GM19193 (cell line): ENCODE measurements around the gene LRRC4C.

Experiments
- POLR2A ChIP-seq: IDR thresholded peaks from 4 replicates; pipeline ENCODE4 v1.6.1; 2011; ENCODE audit not compliant: insufficient read depth, insufficient read length; ENCODE audit errors: extremely low read depth

The LRRC4C gene

GRCh38 chr11:41320238-41320637, 139.2 kb downstream of the LRRC4C start:
- no peak for TF ChIP-seq POLR2A

- no peak for TF ChIP-seq POLR2A
Observed at GRCh38 chr11:41319434-41319833, 140.0 kb downstream of the LRRC4C start.

- TF ChIP-seq POLR2A = no peak
Observed at GRCh38 chr11:41316751-41317150, 142.7 kb downstream of the LRRC4C start.

- TF ChIP-seq POLR2A = no peak
Observed at GRCh38 chr11:41313226-41313625, 146.2 kb downstream of the LRRC4C start.

- TF ChIP-seq POLR2A = no peak
Observed at GRCh38 chr11:41309716-41310115, 149.7 kb downstream of the LRRC4C start.

- no peak for TF ChIP-seq POLR2A
Observed at GRCh38 chr11:41309111-41309522, 150.3 kb downstream of the LRRC4C start.

- no peak for TF ChIP-seq POLR2A
Observed at GRCh38 chr11:41308286-41308685, 151.2 kb downstream of the LRRC4C start.

- no peak for TF ChIP-seq POLR2A
Observed at GRCh38 chr11:41307296-41308080, 152.0 kb downstream of the LRRC4C start.

GRCh38 chr11:41306431-41306830, 153.0 kb downstream of the LRRC4C start:
- TF ChIP-seq POLR2A = no peak

- no peak for TF ChIP-seq POLR2A
Observed at GRCh38 chr11:41301023-41301422, 158.4 kb downstream of the LRRC4C start.

- TF ChIP-seq POLR2A = no peak
Observed at GRCh38 chr11:41289408-41289807, 170.0 kb downstream of the LRRC4C start.

GRCh38 chr11:41286751-41287150, 172.7 kb downstream of the LRRC4C start:
- no peak for TF ChIP-seq POLR2A

GRCh38 chr11:41284354-41284753, 175.1 kb downstream of the LRRC4C start:
- TF ChIP-seq POLR2A = no peak

GRCh38 chr11:41283191-41283930, 176.1 kb downstream of the LRRC4C start:
- TF ChIP-seq POLR2A = no peak

- no peak for TF ChIP-seq POLR2A
Observed at GRCh38 chr11:41282395-41282794, 177.1 kb downstream of the LRRC4C start.
